ENCODE measurements around the gene HLA-F. TPM values are rescaled to one million over a fixed set of nuclear protein-coding genes. Genes with fewer than 3 reads are reported as not detected.

HLA-F gene
- polyA plus RNA-seq, 1 of the 3 experiments (the other 2 are of a cell fraction) = 0.31 TPM

- no peaks in the 10 kb centered on the region for H3K9me3 ChIP-seq
- H3K27ac ChIP-seq (ENCODE audit: low read depth in 2 of 2, low read length in 1 of 2) = no peak overlapping the region
- no peaks in the 10 kb centered on the region for H4K20me1 ChIP-seq (ENCODE audit: insufficient read depth)
- ChIA-PET POLR2A (no interaction called here), CTCF (interaction anchor here (0.9 to 4.2 kb wide), 3 partner anchors 12 to 109 kb away, joined by 4 to 21 read pairs (median 6); no protein-coding TSS in a partner anchor)
- no peak for DNase-seq
- no peaks in the 10 kb centered on the region; a peak in 1 of 4 replicates for H3K4me1 ChIP-seq (ENCODE audit: control insufficient read depth in 1 of 2, insufficient read depth in 2 of 2, low read depth in 1 of 2, low read length in 1 of 2)
- WGBS (ENCODE audit: low lambda C conversion rate) = 7% methylated on average over 1 of the region's 1 CpG
- no peak for TF ChIP-seq ZBTB33 (IDR thresholded peaks at IDR 0.05; ENCODE audit: borderline replicate concordance, low read depth)
- no peaks in the 10 kb centered on the region for H3K9me2 ChIP-seq
- H3K4me2 ChIP-seq = no peak overlapping the region
- no peaks in the 10 kb centered on the region for H3K79me2 ChIP-seq (ENCODE audit: insufficient read depth)
- no peak overlapping the region for H2AFZ ChIP-seq (ENCODE audit: low read depth)
- H3F3A ChIP-seq (replicated peaks; ENCODE audit: insufficient read depth) = no peaks in the 10 kb centered on the region
- H3K4me3 ChIP-seq (ENCODE audit: low read depth in 2 of 2, low read length in 1 of 2) = no peak overlapping the region
- peaks cover 47% of the 10 kb centered on the region; the same call in 1 of the 2 replicates for H3K27me3 ChIP-seq (ENCODE audit: insufficient read depth)
- no peak overlapping the region for H3K9ac ChIP-seq
- no peaks in the 10 kb centered on the region for H3K36me3 ChIP-seq (replicated peaks in 1 of 2; ENCODE audit: control insufficient read depth in 1 of 2, insufficient read depth in 2 of 2, low read length in 1 of 2)
Measured at GRCh38 chr6:29726001-29726400, 2.8 kb downstream of the HLA-F start.

GRCh38 chr6:29726571-29727194 lies 3.4 kb downstream of the HLA-F start:
- no peaks in the 10 kb centered on the region for H3K36me3 ChIP-seq (replicated peaks in 1 of 2; ENCODE audit: control insufficient read depth in 1 of 2, insufficient read depth in 2 of 2, low read length in 1 of 2)
- TF ChIP-seq REST (IDR thresholded peaks at IDR 0.05; ENCODE audit: low read depth, low read length) (no peak), SIN3A (IDR thresholded peaks at IDR 0.05; ENCODE audit: borderline replicate concordance, low read depth, low read length) (no peak), FOXJ3 (CRISPR knock-in tag; IDR thresholded peaks at IDR 0.05) (no peak), MEF2A (IDR thresholded peaks at IDR 0.05; ENCODE audit: borderline replicate concordance, low read depth) (no peak), RXRA (IDR thresholded peaks at IDR 0.05; ENCODE audit: borderline replicate concordance, low read depth) (no peak), FOSL2 (IDR thresholded peaks at IDR 0.05; ENCODE audit: borderline replicate concordance, low read depth) (no peak), ZBTB33 (IDR thresholded peaks at IDR 0.05; ENCODE audit: borderline replicate concordance, low read depth) (no peak), PBX3 (IDR thresholded peaks at IDR 0.05) (no peak), MAX (IDR thresholded peaks at IDR 0.05; ENCODE audit: low read depth) (no peak), GATA2 (CRISPR knock-in tag; IDR thresholded peaks at IDR 0.05) (no peak), IRF3 (IDR thresholded peaks at IDR 0.05; ENCODE audit: low read depth, low read length) (no peak), RAD21 (IDR thresholded peaks at IDR 0.05; ENCODE audit: low read length) (no peak), MXI1 (IDR thresholded peaks at IDR 0.05; ENCODE audit: low read depth, low read length) (no peak), CHD2 (IDR thresholded peaks at IDR 0.05; ENCODE audit: low read length, partially characterized antibody) (no peak), FOXM1 (IDR thresholded peaks at IDR 0.05; ENCODE audit: low read depth) (no peak)

More at GRCh38 chr6:29726571-29727194, 3.4 kb downstream of the HLA-F start:
- CTCF ChIA-PET = interaction anchor here (1.5 to 4.2 kb wide), 3 partner anchors 11 to 405 kb away, joined by 4 to 21 read pairs (median 6); no protein-coding TSS in a partner anchor
- Histone ChIP-seq H3K27me3 (ENCODE audit: insufficient read depth) (peaks cover 43% of the 10 kb centered on the region; the same call in 1 of the 2 replicates), H3K27ac (ENCODE audit: low read depth in 2 of 2, low read length in 1 of 2) (no peak overlapping the region), H3K9ac (no peak overlapping the region), H3K4me3 (ENCODE audit: low read depth in 2 of 2, low read length in 1 of 2) (no peak overlapping the region), H2AFZ (ENCODE audit: low read depth) (no peak overlapping the region), H3K9me3 (no peaks in the 10 kb centered on the region), H3K9me2 (no peaks in the 10 kb centered on the region), H3K4me2 (no peak overlapping the region), H3K4me1 (ENCODE audit: control insufficient read depth in 1 of 2, insufficient read depth in 2 of 2, low read depth in 1 of 2, low read length in 1 of 2) (no peaks in the 10 kb centered on the region; a peak in 1 of 4 replicates), H3F3A (replicated peaks; ENCODE audit: insufficient read depth) (no peaks in the 10 kb centered on the region), H4K20me1 (ENCODE audit: insufficient read depth) (no peaks in the 10 kb centered on the region), H3K79me2 (ENCODE audit: insufficient read depth) (no peaks in the 10 kb centered on the region)
- 14% methylated on average over 9 of the region's 9 CpGs for WGBS (ENCODE audit: low lambda C conversion rate)
- POLR2A ChIA-PET = no interaction called here
- no peak for DNase-seq

All from SK-N-SH (cell line).